ENCODE results near the gene APOD. TPM values are rescaled to one million over a fixed set of nuclear protein-coding genes. Genes with fewer than 3 reads are reported as not detected.
"Not testable (repeated sequence)": the region's sequence is repeated elsewhere in the genome, so short reads cannot be mapped to it uniquely, and the experiment has no call there.

APOD gene
- total and polyA plus RNA-seq, 2 of the 4 experiments (the other 2 are of a cell fraction) = 0.36 TPM; not detected in 1

DNA sequence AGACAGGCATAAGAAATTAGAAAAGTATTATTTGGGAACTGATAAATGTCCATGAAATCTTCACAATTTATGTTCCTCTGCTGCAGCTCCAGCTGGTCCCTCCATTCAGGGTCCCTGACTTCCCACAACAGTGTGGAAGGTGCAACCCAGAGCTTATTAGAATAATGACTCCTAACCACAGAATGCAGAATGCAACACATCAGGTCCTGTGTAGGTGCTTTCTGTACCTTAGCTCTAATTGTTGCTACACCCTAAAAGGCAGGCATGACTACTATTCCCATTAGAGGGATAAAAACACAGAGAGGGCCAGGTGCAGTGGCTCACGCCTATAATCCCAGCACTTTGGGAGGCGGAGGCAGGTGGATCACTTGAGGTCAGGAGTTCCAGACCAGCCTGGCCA lies 6.6 kb upstream of the APOD start:
- dilution Hi-C loops (cut with HindIII; ENCODE audit: low sequenced_read_pairs, unreplicated experiment); H2BK5ac ChIP-seq (ENCODE audit: low read depth, low read length, poor library complexity, severe bottlenecking); ATAC-seq (ENCODE audit: low read depth); H3K56ac ChIP-seq (ENCODE audit: extremely low read depth, insufficient read depth, low read length); H4K5ac ChIP-seq (ENCODE audit: low read depth, low read length); H3K4me2 ChIP-seq (ENCODE audit: low read depth, low read length); H3K36me3 ChIP-seq (ENCODE audit: control insufficient read depth, insufficient read depth, low read length); H2AK9ac ChIP-seq (replicated peaks; ENCODE audit: low read depth, low read length, poor library complexity); H2AFZ ChIP-seq (replicated peaks; ENCODE audit: low read length, poor library complexity); H4K20me1 ChIP-seq (ENCODE audit: insufficient read depth, low read length); CTCF ChIA-PET; DNase-seq; H2BK120ac ChIP-seq (ENCODE audit: low read depth, low read length); H4K8ac ChIP-seq (ENCODE audit: low read depth in 2 of 2, low read length in 2 of 2); H3K79me1 ChIP-seq (ENCODE audit: low read depth in 1 of 2, low read length in 2 of 2); BruUV-seq (replicated peaks); in situ Hi-C loops (cut with MboI; ENCODE audit: low sequenced_read_pairs); H3K18ac ChIP-seq (ENCODE audit: low read depth, low read length); H3K4ac ChIP-seq (ENCODE audit: low read depth, low read length); H4K91ac ChIP-seq (ENCODE audit: insufficient read depth, low read depth, low read length); H3K27ac ChIP-seq (ENCODE audit: insufficient read depth, low read length); H2AK5ac ChIP-seq (ENCODE audit: low read depth, low read length); H3K9me1 ChIP-seq (ENCODE audit: insufficient read depth, low read length); H2BK15ac ChIP-seq (ENCODE audit: low read depth, low read length); H3K9me3 ChIP-seq (ENCODE audit: control insufficient read depth, insufficient read depth, low read length); H3K14ac ChIP-seq (replicated peaks; ENCODE audit: low read depth, low read length); intact Hi-C loops (cut with micrococcal nuclease); H3K9ac ChIP-seq (ENCODE audit: low read depth, low read length); H3K4me1 ChIP-seq (ENCODE audit: control insufficient read depth, insufficient read depth, low read length); H3K23ac ChIP-seq (ENCODE audit: low read depth, low read length); POLR2A ChIA-PET (ENCODE audit: unreplicated experiment); H3K4me3 ChIP-seq (ENCODE audit: insufficient read depth, low read depth, low read length); H2BK20ac ChIP-seq (ENCODE audit: low read depth, low read length): not testable (repeated sequence)
- 60% methylated on average over 1 of the region's 2 CpGs; no CpG with 5 or more reads in 1 of the 2 experiments for WGBS, 2 experiments (ENCODE audit: extremely low coverage in 2 of 2, insufficient read length in 1 of 2)
- H3K27me3 ChIP-seq (ENCODE audit: control insufficient read depth, insufficient read depth, low read length) = peaks cover 20% of the 10 kb centered on the region

- H4K8ac ChIP-seq (ENCODE audit: low read depth in 2 of 2, low read length in 2 of 2); H3K9me3 ChIP-seq (ENCODE audit: control insufficient read depth, insufficient read depth, low read length); BruUV-seq (replicated peaks); intact Hi-C loops (cut with micrococcal nuclease); H2BK5ac ChIP-seq (ENCODE audit: low read depth, low read length, poor library complexity, severe bottlenecking); H3K9ac ChIP-seq (ENCODE audit: low read depth, low read length); CTCF ChIA-PET; ATAC-seq (ENCODE audit: low read depth); POLR2A ChIA-PET (ENCODE audit: unreplicated experiment); H2BK15ac ChIP-seq (ENCODE audit: low read depth, low read length); in situ Hi-C loops (cut with MboI; ENCODE audit: low sequenced_read_pairs); H3K56ac ChIP-seq (ENCODE audit: extremely low read depth, insufficient read depth, low read length); H3K27ac ChIP-seq (ENCODE audit: insufficient read depth, low read length); H3K4ac ChIP-seq (ENCODE audit: low read depth, low read length); H3K18ac ChIP-seq (ENCODE audit: low read depth, low read length); H3K79me1 ChIP-seq (ENCODE audit: low read depth in 1 of 2, low read length in 2 of 2); H3K23ac ChIP-seq (ENCODE audit: low read depth, low read length); H2AFZ ChIP-seq (replicated peaks; ENCODE audit: low read length, poor library complexity); H3K9me1 ChIP-seq (ENCODE audit: insufficient read depth, low read length); dilution Hi-C loops (cut with HindIII; ENCODE audit: low sequenced_read_pairs, unreplicated experiment); H4K20me1 ChIP-seq (ENCODE audit: insufficient read depth, low read length); H2AK9ac ChIP-seq (replicated peaks; ENCODE audit: low read depth, low read length, poor library complexity); H3K14ac ChIP-seq (replicated peaks; ENCODE audit: low read depth, low read length); H2AK5ac ChIP-seq (ENCODE audit: low read depth, low read length); DNase-seq; H3K4me1 ChIP-seq (ENCODE audit: control insufficient read depth, insufficient read depth, low read length); H3K4me2 ChIP-seq (ENCODE audit: low read depth, low read length); H3K36me3 ChIP-seq (ENCODE audit: control insufficient read depth, insufficient read depth, low read length); H4K5ac ChIP-seq (ENCODE audit: low read depth, low read length); H4K91ac ChIP-seq (ENCODE audit: insufficient read depth, low read depth, low read length); H2BK20ac ChIP-seq (ENCODE audit: low read depth, low read length); H3K4me3 ChIP-seq (ENCODE audit: insufficient read depth, low read depth, low read length); H2BK120ac ChIP-seq (ENCODE audit: low read depth, low read length): not testable (repeated sequence)
- peaks cover 17% of the 10 kb centered on the region for H3K27me3 ChIP-seq (ENCODE audit: control insufficient read depth, insufficient read depth, low read length)
- no CpG with 5 or more reads among the region's 6 CpGs for WGBS, 2 experiments (ENCODE audit: extremely low coverage in 2 of 2, insufficient read length in 1 of 2)
These were observed 6.1 kb upstream of the APOD start for GRCh38 chr3:195589796-195590195.

All from IMR-90 (cell line).